Measurements from ENCODE around the gene SNRPD1. TPM values are rescaled to one million over a fixed set of nuclear protein-coding genes. Genes with fewer than 3 reads are reported as not detected.

Gene SNRPD1
- total RNA-seq (2014; rRNA removed; shearing (Covaris generic)) (35.7 and 37.5 TPM in 2 replicates), polyA plus RNA-seq (2016; fragmentation: Nextera tagmentation; extraction: Ambion mirVana) (660 and 700 TPM in 2 replicates)
- long read RNA-seq, full-length matches to known transcripts, result 249 of 268 reads
- long read RNA-seq, partial matches to known transcripts, result 5 of 268 reads
- long read RNA-seq, other reads (novel, unspliced or antisense), result 14 of 268 reads

DNA sequence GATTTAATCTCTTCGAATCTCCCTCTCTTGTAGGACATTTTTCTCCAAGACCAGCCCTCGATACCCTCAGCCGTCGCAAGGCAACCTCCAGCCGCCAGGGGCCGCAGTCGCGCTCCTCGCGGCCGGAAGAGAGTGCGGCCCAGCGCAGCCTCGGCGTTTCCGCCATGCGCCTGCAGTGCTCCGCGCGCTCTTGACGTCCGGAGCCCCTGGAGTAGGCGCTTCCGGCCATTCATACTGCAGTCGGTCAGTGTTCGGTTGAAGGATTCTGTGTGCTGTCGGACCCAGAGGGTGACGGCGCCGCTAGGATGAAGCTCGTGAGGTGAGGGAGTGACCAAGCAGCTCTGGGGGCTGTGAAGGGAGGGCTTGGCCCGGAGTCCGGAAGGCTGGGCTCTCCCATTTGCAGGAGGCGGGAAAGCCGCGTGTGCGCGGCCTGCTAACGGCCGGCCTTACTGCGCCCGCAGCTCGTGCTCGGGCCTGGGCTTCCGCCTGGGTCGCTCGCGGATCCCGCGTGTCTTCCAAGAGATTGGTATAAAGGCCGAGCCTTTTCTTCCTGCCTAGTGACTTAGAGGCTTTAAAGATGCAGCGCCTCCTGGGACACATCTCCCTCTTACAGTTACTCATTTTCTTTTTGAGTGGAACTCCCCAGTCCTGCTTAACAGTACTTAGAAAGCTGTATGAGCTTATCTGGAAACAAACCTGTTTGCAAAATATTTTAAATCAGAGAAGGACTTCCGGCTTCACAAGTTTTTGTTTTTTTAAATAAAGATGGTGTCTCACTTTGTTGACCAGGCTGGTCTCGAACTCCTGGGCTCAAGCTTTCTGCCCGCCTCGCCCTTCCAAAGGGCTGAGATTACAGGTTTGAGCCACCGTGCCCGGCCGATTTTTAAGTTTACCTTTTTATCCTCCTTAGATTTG lies at the start of gene SNRPD1:
Gene SNRPD1 (plus strand): TSS at position 190 of the 915 bp plus-strand sequence. CDS start 116 bp downstream, at position 306.
- ATAC-seq, result peak; percentile 98
- peaks cover 43% of the 10 kb centered on the region for H3K36me3 Mint-ChIP-seq (ENCODE audit: low read depth)
- H3K4me3 ChIP-seq, result peak within 1 kb of the TSS; percentile 84

DNA sequence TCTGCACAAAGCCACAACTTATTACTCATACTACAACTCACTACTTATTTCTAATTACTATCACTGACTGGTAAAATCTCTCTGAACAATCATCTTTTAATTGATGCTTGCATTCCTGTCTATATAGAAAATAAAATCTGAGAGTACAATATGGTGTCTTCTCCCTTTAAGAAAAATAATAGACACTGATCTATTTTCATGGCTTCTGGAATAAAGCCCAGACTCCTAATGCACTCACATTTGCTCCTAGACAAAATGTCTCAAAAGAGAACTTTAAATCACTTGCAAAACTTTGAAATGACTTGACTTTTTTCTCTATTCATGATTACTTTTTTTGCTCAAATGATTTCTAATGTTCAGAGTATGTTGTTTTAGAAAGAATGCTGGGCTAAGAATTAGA lies 40.3 kb upstream of the SNRPD1 start:
- ATAC-seq (no peak), DNase-seq (ENCODE audit: low spot score) (no peak)
- H3K4me2 ChIP-seq, result no peak overlapping the region
- H3F3A ChIP-seq (replicated peaks; ENCODE audit: low read depth), result no peaks in the 10 kb centered on the region
- no peak overlapping the region for H2AFZ ChIP-seq
- no peak overlapping the region for H3K4me3 Mint-ChIP-seq
- H3K9me3 Mint-ChIP-seq, result no peaks in the 10 kb centered on the region
- H3K36me3 ChIP-seq (ENCODE audit: insufficient read depth), result peaks cover 37% of the 10 kb centered on the region
- peaks cover 75% of the 10 kb centered on the region for H3K36me3 Mint-ChIP-seq (ENCODE audit: low read depth)
- no peak overlapping the region for H3K4me3 ChIP-seq
- H3K4me1 ChIP-seq (ENCODE audit: insufficient read depth), result no peaks in the 10 kb centered on the region
- H3K27me3 Mint-ChIP-seq (ENCODE audit: insufficient read depth, low read depth, poor library complexity), result no peaks in the 10 kb centered on the region
- H3K27ac Mint-ChIP-seq, result no peak overlapping the region
- H3K9me2 ChIP-seq (ENCODE audit: insufficient read depth), result no peaks in the 10 kb centered on the region
- H3K4me1 Mint-ChIP-seq, result no peaks in the 10 kb centered on the region
- peaks cover 10% of the 10 kb centered on the region for H4K20me1 ChIP-seq (replicated peaks; ENCODE audit: insufficient read depth)
- H3K27me3 ChIP-seq (ENCODE audit: insufficient read depth), result no peaks in the 10 kb centered on the region
- no peak overlapping the region for H3K27ac ChIP-seq (ENCODE audit: low read depth)
- H3K79me2 ChIP-seq (replicated peaks; ENCODE audit: insufficient read depth), result peaks cover 10% of the 10 kb centered on the region; the same call in 1 of the 2 replicates
- TF ChIP-seq JUNB (IDR thresholded peaks at IDR 0.05; ENCODE audit: unreplicated experiment) (no peak), NANOG (IDR thresholded peaks at IDR 0.05; ENCODE audit: borderline replicate concordance) (no peak), EZH2 (IDR thresholded peaks at IDR 0.05; ENCODE audit: low read depth, unreplicated experiment) (no peak), POLR2AphosphoS5 (IDR thresholded peaks at IDR 0.05; ENCODE audit: low read depth) (no peak), ZNF114 (CRISPR knock-in tag; IDR thresholded peaks at IDR 0.05) (no peak), CREB1 (CRISPR knock-in tag; IDR thresholded peaks at IDR 0.05; ENCODE audit: low read depth) (no peak)
- TF ChIP-seq, protein P1, sequence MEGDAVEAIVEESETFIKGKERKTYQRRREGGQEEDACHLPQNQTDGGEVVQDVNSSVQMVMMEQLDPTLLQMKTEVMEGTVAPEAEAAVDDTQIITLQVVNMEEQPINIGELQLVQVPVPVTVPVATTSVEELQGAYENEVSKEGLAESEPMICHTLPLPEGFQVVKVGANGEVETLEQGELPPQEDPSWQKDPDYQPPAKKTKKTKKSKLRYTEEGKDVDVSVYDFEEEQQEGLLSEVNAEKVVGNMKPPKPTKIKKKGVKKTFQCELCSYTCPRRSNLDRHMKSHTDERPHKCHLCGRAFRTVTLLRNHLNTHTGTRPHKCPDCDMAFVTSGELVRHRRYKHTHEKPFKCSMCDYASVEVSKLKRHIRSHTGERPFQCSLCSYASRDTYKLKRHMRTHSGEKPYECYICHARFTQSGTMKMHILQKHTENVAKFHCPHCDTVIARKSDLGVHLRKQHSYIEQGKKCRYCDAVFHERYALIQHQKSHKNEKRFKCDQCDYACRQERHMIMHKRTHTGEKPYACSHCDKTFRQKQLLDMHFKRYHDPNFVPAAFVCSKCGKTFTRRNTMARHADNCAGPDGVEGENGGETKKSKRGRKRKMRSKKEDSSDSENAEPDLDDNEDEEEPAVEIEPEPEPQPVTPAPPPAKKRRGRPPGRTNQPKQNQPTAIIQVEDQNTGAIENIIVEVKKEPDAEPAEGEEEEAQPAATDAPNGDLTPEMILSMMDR (conservative IDR thresholded peaks at IDR 0.05; ENCODE audit: low read depth in 2 of 2), result no peak
- TF ChIP-seq, protein P2, sequence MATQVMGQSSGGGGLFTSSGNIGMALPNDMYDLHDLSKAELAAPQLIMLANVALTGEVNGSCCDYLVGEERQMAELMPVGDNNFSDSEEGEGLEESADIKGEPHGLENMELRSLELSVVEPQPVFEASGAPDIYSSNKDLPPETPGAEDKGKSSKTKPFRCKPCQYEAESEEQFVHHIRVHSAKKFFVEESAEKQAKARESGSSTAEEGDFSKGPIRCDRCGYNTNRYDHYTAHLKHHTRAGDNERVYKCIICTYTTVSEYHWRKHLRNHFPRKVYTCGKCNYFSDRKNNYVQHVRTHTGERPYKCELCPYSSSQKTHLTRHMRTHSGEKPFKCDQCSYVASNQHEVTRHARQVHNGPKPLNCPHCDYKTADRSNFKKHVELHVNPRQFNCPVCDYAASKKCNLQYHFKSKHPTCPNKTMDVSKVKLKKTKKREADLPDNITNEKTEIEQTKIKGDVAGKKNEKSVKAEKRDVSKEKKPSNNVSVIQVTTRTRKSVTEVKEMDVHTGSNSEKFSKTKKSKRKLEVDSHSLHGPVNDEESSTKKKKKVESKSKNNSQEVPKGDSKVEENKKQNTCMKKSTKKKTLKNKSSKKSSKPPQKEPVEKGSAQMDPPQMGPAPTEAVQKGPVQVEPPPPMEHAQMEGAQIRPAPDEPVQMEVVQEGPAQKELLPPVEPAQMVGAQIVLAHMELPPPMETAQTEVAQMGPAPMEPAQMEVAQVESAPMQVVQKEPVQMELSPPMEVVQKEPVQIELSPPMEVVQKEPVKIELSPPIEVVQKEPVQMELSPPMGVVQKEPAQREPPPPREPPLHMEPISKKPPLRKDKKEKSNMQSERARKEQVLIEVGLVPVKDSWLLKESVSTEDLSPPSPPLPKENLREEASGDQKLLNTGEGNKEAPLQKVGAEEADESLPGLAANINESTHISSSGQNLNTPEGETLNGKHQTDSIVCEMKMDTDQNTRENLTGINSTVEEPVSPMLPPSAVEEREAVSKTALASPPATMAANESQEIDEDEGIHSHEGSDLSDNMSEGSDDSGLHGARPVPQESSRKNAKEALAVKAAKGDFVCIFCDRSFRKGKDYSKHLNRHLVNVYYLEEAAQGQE (IDR thresholded peaks at IDR 0.05; ENCODE audit: unreplicated experiment), result no peak

More for the DNA sequence above, at the start of gene SNRPD1:
- Histone ChIP-seq H3K27me3 (ENCODE audit: insufficient read depth) (no peaks in the 10 kb centered on the region), H3K9me2 (ENCODE audit: insufficient read depth) (no peaks in the 10 kb centered on the region), H2AFZ (peak within 1 kb of the TSS; percentile 33), H3K27ac (ENCODE audit: low read depth) (peak within 1 kb of the TSS; percentile 93), H3K4me1 (ENCODE audit: insufficient read depth) (peaks cover 13% of the 10 kb centered on the region), H3K79me2 (replicated peaks; ENCODE audit: insufficient read depth) (peaks cover 53% of the 10 kb centered on the region), H3K36me3 (ENCODE audit: insufficient read depth) (peaks cover 8% of the 10 kb centered on the region), H3K4me2 (peak within 1 kb of the TSS; percentile 81), H3F3A (replicated peaks; ENCODE audit: low read depth) (no peaks in the 10 kb centered on the region), H4K20me1 (replicated peaks; ENCODE audit: insufficient read depth) (peaks cover 28% of the 10 kb centered on the region)
- Mint-ChIP-seq H3K4me1 (peaks cover 16% of the 10 kb centered on the region; the same call in 2 of the 3 replicates), H3K27me3 (ENCODE audit: insufficient read depth, low read depth, poor library complexity) (peaks cover 5% of the 10 kb centered on the region), H3K9me3 (peaks cover 2% of the 10 kb centered on the region; the same call in 2 of the 3 replicates), H3K4me3 (peak within 1 kb of the TSS; percentile 99), H3K27ac (peak within 1 kb of the TSS; percentile 99)
- peak; percentile 95 for DNase-seq (ENCODE audit: low spot score)
- TF ChIP-seq STAT1 (IDR thresholded peaks at IDR 0.05; ENCODE audit: unreplicated experiment) (no peak), POLR2AphosphoS5 (IDR thresholded peaks at IDR 0.05; ENCODE audit: low read depth) (peak; percentile 96), CREB1 (CRISPR knock-in tag; IDR thresholded peaks at IDR 0.05; ENCODE audit: low read depth) (peak; percentile 84)
- TF ChIP-seq, protein P3, sequence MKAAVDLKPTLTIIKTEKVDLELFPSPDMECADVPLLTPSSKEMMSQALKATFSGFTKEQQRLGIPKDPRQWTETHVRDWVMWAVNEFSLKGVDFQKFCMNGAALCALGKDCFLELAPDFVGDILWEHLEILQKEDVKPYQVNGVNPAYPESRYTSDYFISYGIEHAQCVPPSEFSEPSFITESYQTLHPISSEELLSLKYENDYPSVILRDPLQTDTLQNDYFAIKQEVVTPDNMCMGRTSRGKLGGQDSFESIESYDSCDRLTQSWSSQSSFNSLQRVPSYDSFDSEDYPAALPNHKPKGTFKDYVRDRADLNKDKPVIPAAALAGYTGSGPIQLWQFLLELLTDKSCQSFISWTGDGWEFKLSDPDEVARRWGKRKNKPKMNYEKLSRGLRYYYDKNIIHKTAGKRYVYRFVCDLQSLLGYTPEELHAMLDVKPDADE (IDR thresholded peaks at IDR 0.05), result peak; percentile 89
- TF ChIP-seq, protein P1 (conservative IDR thresholded peaks at IDR 0.05; ENCODE audit: low read depth in 2 of 2), result peak; percentile 89 to 90

Data from GM23338 (cell line).